C4-2B (cell line): ENCODE data around the gene CXorf49.
"Not testable (repeated sequence)": the region's sequence is repeated elsewhere in the genome, so short reads cannot be mapped to it uniquely, and the experiment has no call there.

Source experiments
- H3K27ac ChIP-seq: fragments of 450-650 bp; 2 replicates; pipeline ENCODE4 v1.5.1; 2017

Gene CXorf49

GRCh38 chrX:71718185-71718584 is at the start of gene CXorf49:
Gene CXorf49 (minus strand): TSS chrX:71718285. CDS start chrX:71718151, 134 bp downstream.
- not testable (repeated sequence) for H3K27ac ChIP-seq

DNA sequence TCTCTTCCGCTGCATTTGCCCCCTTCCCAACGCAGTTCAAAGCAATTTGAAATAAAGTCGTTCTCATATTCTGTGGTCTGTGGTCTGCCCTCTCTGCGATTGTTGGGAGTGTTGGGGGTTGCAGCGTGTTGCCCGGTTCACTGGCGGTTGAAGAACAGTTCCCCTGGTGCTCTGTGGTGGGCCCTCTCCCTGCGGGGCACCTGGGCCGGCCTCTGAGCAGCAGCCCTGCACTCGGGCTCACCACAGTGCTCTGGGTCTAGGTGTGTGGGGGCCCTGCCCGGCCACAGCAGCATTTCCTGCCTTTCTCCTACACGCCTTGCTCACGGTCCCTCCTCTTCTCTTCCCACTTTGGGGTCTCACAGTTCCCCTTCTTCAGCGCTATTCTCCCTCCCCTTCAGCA is 49.0 kb upstream of the CXorf49 start:
- not testable (repeated sequence) for H3K27ac ChIP-seq

DNA sequence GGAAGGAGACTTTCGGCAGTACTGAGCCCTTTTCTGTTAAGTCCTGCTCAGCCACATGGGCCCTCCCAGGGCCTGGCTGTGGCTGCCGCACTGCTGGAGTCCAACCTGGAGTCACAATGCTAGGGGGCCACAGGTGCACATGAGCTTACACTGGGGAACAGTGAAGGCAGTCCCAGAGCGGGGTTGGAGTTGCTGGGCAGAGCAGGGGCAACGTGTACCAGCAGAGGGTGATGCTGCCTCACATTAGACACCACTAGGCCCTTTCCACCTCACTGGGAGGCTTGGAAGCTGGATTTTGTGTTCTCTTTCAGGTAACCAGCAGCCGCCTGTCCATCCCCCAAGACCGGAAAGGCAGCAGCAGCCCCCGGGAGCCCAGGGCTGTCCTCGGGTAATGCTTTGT is 47.5 kb upstream of the CXorf49 start:
- H3K27ac ChIP-seq: not testable (repeated sequence)

DNA sequence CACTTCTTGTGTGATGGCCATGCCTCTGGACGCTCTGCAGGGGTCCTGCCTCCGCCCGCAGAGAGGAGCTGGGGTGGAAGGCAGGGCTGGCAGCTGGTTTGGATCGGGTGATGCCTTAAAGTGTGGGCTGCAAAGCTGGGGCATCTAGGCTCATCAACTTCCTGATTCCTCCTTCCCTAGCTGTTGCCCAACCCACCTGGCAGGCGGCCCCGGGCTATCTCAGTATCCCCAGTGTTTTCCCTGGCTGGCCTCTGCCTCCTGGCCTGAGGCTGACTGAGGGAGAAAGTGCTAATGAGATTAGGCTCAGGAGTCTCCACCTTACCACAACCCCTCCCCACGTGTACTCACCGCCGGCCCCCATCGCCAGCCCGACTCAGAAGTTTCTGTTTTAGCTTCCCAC is 46.7 kb upstream of the CXorf49 start:
- not testable (repeated sequence) for H3K27ac ChIP-seq

GRCh38 chrX:71763049-71763448 is 45.0 kb upstream of the CXorf49 start, which contains the start of gene CXorf49B:
Gene CXorf49B (plus strand): TSS chrX:71763349. CDS start chrX:71763424, 75 bp downstream.
- not testable (repeated sequence) for H3K27ac ChIP-seq

DNA sequence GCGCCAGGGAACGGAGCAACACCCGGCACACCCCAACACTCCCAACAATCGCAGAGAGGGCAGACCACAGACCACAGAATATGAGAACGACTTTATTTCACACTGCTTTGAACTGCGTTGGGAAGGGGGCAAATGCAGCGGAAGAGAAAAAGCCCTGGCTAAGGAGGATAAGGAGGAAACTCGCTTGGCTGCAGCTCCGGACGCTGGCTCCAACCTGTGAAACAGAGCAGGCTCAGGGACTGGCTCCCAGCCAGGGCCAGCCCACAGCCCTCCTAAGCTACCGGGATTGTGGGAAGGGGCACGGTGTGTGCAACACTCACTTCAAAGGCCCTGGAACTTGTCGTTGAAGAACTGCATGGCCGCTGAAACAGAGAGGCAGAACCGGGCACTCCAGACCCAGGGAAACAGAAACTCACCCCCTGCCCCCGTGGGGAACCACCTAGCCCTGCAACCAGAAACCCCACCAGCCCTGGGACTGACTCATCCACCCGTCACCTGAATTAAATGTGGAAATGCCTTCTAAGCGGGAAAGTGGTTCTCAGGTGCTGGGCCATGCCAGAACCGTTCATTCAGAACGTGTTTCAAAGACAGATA is 42.7 kb upstream of the CXorf49 start:
- not testable (repeated sequence) for H3K27ac ChIP-seq

GRCh38 chrX:71720289-71720886 is 2.3 kb upstream of the CXorf49 start:
- not testable (repeated sequence) for H3K27ac ChIP-seq

DNA sequence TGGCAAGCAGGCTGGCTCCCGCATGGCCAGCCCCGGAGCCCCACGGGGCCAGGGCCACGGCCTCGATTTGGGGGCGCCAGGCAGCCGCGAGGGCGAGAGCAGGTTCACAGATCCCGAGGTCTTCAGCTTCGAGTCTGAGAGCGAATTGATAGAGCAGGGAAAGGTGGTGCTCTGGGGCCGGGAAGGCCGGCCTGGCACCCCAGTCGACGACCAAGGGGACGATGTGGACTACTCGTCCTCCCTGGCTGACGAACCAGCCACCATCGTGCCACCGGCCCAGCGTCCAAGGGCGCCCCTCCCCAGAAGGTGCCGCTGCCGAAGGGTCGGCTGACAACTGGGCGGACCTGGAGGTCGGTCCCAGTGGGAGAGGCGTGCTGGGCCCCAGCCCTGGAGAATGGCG is 1.1 kb upstream of the CXorf49 start:
- H3K27ac ChIP-seq: not testable (repeated sequence)

DNA sequence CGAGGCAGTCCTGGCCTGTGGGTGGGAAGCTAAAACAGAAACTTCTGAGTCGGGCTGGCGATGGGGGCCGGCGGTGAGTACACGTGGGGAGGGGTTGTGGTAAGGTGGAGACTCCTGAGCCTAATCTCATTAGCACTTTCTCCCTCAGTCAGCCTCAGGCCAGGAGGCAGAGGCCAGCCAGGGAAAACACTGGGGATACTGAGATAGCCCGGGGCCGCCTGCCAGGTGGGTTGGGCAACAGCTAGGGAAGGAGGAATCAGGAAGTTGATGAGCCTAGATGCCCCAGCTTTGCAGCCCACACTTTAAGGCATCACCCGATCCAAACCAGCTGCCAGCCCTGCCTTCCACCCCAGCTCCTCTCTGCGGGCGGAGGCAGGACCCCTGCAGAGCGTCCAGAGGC is 1.8 kb downstream of the CXorf49 start:
- not testable (repeated sequence) for H3K27ac ChIP-seq

- not testable (repeated sequence) for H3K27ac ChIP-seq
These were observed 2.5 kb downstream of the CXorf49 start for GRCh38 chrX:71715551-71715950.

DNA sequence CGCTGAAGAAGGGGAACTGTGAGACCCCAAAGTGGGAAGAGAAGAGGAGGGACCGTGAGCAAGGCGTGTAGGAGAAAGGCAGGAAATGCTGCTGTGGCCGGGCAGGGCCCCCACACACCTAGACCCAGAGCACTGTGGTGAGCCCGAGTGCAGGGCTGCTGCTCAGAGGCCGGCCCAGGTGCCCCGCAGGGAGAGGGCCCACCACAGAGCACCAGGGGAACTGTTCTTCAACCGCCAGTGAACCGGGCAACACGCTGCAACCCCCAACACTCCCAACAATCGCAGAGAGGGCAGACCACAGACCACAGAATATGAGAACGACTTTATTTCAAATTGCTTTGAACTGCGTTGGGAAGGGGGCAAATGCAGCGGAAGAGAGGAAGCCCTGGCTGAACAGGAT is 4.0 kb downstream of the CXorf49 start:
- H3K27ac ChIP-seq: not testable (repeated sequence)

DNA sequence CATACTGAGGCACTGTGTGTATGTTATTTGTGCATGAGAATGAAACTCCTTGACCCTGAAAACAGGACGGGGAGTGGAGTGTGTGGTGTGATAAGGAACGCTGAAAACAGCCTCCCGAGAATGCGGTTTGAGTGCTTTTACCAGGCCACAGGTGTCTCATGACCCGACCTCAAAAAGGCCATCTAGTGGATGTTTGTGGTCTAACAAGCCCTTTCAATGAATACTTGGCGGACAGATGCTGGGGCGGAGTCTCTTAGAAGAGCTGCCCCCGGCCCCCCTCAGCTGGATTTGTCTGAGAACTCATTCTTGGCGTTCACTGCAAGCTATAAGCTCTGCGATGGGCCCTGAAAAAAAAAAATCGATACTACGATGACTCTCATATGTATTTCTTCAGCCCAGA is 15.2 kb downstream of the CXorf49 start:
- H3K27ac ChIP-seq: not testable (repeated sequence)

DNA sequence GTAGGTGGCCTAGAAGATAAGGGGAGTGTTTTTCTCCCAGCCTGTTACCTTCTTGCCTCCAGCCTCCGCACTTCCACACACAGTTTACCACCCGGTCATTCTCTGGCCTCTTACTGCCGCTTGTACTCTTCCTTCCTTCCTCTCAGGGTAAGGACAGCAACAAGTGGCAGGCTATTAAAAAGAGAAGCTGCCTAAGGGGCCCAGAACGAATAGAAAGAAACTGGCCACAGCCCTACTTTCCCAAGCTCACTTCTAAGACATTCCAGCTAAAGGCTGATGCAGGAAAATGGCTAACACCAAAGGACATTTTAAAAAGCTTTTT is 19.1 kb downstream of the CXorf49 start:
- not testable (repeated sequence) for H3K27ac ChIP-seq

DNA sequence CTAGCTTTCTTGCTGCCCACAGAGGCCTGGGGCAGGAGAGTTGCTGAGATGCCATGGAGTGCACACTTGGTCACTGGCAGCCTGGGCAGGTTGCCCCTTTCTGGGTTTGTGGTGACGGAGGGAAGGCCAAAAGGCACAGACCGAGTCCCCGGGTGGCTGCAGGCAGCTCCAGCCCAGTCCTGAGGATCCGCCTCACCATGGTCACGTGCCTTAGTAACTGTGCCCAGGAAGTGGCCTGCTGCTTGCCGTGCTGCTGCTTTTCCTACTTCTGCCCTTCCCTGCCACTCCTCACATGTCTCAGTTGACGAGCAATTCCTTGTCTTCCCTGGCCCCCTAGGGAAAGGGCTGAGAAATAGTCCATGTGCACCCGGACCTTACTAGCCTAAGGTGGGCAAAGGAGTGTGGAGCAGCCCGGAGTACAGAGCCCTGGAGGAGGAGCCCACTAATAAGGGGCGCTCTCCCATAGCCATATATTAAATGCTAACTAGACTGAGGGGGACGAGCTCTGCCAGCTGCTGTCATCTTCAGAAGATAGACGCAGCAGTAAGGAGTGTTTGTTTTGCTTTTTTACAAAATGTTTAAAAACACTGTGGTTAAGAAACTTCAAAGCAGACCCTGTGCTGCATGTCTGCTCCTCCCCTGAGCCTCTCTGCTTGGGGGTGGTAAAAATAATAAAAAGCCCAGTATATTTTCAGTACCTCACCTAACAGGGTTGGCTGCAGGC is 19.6 kb downstream of the CXorf49 start:
- H3K27ac ChIP-seq: not testable (repeated sequence)

DNA sequence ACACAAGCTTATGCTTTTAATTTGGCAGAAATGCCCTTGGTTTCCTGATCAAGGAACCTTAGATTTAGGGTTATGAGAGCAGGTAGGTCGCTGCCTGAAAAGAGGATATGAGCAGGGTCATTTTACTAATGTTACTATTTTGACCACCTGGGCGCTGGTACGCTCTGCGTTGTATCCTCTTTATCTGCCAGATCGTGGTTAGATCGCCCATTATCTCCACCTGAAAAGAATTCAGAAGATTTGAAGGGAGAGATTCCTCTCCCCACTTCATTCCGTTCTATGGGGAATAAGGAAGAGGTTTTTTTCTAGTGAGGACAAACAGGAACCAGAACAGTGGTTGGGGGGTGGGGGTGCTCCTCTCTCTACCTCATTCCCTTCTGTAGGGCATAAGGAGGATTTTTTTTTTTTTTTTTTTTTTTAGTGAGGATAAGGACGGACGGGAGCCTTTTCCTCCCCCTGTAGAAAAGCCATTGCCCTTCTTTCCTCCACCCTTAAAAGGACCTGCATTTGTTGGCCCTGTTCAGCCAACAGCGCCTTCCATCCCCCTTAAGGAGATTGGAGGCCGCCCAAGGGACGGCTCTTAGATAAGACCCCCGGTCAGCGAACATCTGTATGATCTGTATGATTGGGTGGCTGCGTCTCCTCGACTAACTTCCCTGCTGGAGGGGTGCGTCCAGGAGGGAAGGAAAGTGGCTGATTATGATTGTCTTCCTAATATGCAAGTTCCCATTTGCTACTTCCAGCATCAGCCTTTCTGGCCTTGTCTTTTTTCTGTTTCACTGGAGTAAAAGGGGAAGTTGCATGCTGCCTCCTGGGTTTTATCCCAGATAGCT is 20.4 kb downstream of the CXorf49 start:
- H3K27ac ChIP-seq: not testable (repeated sequence)

DNA sequence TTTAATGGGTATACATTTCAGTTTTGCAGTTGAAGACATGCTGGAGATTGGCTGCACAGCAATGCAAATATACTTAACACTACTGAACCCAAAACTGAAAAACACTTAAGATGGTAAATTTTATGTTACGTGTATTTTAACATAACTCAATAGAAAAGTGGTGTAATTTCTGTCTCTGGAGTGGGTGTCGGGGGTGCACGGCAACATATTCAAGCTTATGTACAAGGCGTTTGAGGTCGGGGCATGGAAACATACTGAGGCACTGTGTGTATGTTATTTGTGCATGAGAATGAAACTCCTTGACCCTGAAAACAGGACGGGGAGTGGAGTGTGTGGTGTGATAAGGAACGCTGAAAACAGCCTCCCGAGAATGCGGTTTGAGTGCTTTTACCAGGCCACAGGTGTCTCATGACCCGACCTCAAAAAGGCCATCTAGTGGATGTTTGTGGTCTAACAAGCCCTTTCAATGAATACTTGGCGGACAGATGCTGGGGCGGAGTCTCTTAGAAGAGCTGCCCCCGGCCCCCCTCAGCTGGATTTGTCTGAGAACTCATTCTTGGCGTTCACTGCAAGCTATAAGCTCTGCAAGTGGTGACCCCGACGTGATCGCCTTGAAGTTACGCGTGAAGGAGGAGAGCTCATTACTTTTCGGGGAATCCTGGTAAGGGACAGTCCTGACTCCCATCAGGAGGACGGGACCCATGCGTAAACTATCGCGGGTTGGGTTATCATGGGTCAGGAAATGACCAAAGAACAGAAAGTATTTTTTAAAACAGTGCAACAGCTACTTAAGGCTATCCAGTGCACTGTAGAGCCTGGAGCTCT is 21.2 kb downstream of the CXorf49 start:
- H3K27ac ChIP-seq: not testable (repeated sequence)
